ENCODE results near the gene MCF2L2. TPM values are rescaled to one million over a fixed set of nuclear protein-coding genes. Genes with fewer than 3 reads are reported as not detected.
A peak's percentile ranks its signal among the peaks of the same experiment; 100 is the strongest.

MCF2L2 gene
- total RNA-seq, 1 donor from 2014 or later, result 1.2 TPM

GRCh38 chr3:183269345-183269744 lies 159.1 kb downstream of the MCF2L2 start:
- ATAC-seq, result no peak
- Histone ChIP-seq H3K27me3 (no peaks in the 10 kb centered on the region), H3K36me3 (peaks cover 9% of the 10 kb centered on the region), H3K9me3 (no peaks in the 10 kb centered on the region), H3K27ac (no peak overlapping the region), H3K4me1 (no peaks in the 10 kb centered on the region), H3K4me3 (no peak overlapping the region)
- intact Hi-C loops (cut with DNase I), result no loop called here
- DNase-seq, result no peak
- TF ChIP-seq, protein P1, sequence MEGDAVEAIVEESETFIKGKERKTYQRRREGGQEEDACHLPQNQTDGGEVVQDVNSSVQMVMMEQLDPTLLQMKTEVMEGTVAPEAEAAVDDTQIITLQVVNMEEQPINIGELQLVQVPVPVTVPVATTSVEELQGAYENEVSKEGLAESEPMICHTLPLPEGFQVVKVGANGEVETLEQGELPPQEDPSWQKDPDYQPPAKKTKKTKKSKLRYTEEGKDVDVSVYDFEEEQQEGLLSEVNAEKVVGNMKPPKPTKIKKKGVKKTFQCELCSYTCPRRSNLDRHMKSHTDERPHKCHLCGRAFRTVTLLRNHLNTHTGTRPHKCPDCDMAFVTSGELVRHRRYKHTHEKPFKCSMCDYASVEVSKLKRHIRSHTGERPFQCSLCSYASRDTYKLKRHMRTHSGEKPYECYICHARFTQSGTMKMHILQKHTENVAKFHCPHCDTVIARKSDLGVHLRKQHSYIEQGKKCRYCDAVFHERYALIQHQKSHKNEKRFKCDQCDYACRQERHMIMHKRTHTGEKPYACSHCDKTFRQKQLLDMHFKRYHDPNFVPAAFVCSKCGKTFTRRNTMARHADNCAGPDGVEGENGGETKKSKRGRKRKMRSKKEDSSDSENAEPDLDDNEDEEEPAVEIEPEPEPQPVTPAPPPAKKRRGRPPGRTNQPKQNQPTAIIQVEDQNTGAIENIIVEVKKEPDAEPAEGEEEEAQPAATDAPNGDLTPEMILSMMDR (IDR thresholded peaks at IDR 0.05), result no peak

DNA sequence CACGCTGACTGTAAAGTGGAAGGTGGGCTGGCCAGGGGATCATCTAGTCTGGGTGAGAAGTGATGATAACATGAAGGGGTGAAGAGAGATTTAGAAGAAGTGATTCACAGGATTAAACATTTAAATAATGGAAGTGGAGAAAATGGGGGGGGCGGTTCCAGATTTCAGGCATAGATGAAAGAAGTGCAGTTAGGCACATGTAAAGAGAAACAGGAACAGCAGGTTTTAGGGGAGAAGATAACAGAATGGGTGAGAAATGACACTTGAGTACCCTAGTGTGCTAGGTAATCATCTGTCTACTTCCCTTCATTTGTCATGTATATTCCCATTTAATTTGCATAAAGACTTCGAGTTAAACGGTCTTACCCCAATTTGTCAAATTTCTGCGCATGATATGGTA lies 160.1 kb downstream of the MCF2L2 start:
- peaks cover 9% of the 10 kb centered on the region for H3K36me3 ChIP-seq
- intact Hi-C loops (cut with DNase I), result no loop called here
- H3K4me1 ChIP-seq, result peaks cover 9% of the 10 kb centered on the region
- DNase-seq, result no peak
- no peak overlapping the region for H3K27ac ChIP-seq
- no peaks in the 10 kb centered on the region for H3K27me3 ChIP-seq
- H3K4me3 ChIP-seq, result no peak overlapping the region
- H3K9me3 ChIP-seq, result no peaks in the 10 kb centered on the region
- no peak for ATAC-seq
- TF ChIP-seq, protein P1 (IDR thresholded peaks at IDR 0.05), result no peak

GRCh38 chr3:183267140-183267539 lies 161.3 kb downstream of the MCF2L2 start:
- TF ChIP-seq, protein P1 (IDR thresholded peaks at IDR 0.05), result no peak
- no peaks in the 10 kb centered on the region for H3K27me3 ChIP-seq
- peaks cover 18% of the 10 kb centered on the region for H3K4me1 ChIP-seq
- no peak for ATAC-seq
- peaks cover 9% of the 10 kb centered on the region for H3K36me3 ChIP-seq
- H3K4me3 ChIP-seq, result no peak overlapping the region
- no peak overlapping the region for H3K27ac ChIP-seq
- intact Hi-C loops (cut with DNase I), result no loop called here
- H3K9me3 ChIP-seq, result no peaks in the 10 kb centered on the region
- no peak for DNase-seq

GRCh38 chr3:183266454-183266853 lies 162.0 kb downstream of the MCF2L2 start:
- ATAC-seq (no peak), DNase-seq (no peak)
- Histone ChIP-seq H3K9me3 (no peaks in the 10 kb centered on the region), H3K36me3 (peaks cover 9% of the 10 kb centered on the region), H3K27ac (no peak overlapping the region), H3K4me3 (no peak overlapping the region), H3K27me3 (no peaks in the 10 kb centered on the region), H3K4me1 (peaks cover 18% of the 10 kb centered on the region)
- intact Hi-C loops (cut with DNase I), result no loop called here
- TF ChIP-seq, protein P1 (IDR thresholded peaks at IDR 0.05), result no peak

GRCh38 chr3:183265834-183266417 lies 162.5 kb downstream of the MCF2L2 start:
- peak overlapping the region; percentile 1 for H3K27ac ChIP-seq
- peak; percentile 11 for ATAC-seq

More at GRCh38 chr3:183265834-183266417, 162.5 kb downstream of the MCF2L2 start:
- no peak for DNase-seq
- H3K4me1 ChIP-seq, result peaks cover 18% of the 10 kb centered on the region
- intact Hi-C loops (cut with DNase I), result no loop called here
- H3K36me3 ChIP-seq, result peaks cover 9% of the 10 kb centered on the region
- H3K4me3 ChIP-seq, result no peak overlapping the region
- H3K27me3 ChIP-seq, result no peaks in the 10 kb centered on the region
- TF ChIP-seq, protein P1 (IDR thresholded peaks at IDR 0.05), result no peak
- H3K9me3 ChIP-seq, result no peaks in the 10 kb centered on the region

Measured in upper lobe of right lung (tissue), 1 donor.